Measurements from ENCODE around the gene RAPGEF6. TPM values are rescaled to one million over a fixed set of nuclear protein-coding genes. Genes with fewer than 3 reads are reported as not detected.
"Not testable (repeated sequence)": the region's sequence is repeated elsewhere in the genome, so short reads cannot be mapped to it uniquely, and the experiment has no call there.

Gene RAPGEF6
- polyA plus RNA-seq, 3 donors: 13.5 to 19.1 (median 16.5) TPM

DNA sequence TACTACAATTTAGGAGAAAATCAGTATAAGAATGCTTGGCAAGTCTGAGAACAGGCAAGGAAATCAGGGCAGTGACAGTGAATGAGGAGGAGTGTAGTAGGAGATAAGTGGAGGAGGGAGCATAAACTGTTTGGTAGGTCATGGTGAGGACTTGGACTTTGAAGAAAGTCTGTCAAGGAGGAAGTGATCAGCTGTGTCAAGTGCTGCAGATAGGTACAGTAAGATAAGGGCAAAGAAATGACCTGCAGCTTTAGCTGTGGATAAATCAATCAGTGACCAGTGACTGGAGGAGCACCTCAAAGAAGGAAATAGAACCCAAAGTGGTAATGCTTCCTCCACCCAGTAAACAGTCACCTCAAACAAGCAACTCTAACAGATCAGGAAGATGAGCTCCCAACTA lies 106.3 kb downstream of the RAPGEF6 start:
- DNase-seq (ENCODE audit: extremely low read depth in 1 of 11, low read depth in 9 of 11, low spot score in 4 of 11): no peak

DNA sequence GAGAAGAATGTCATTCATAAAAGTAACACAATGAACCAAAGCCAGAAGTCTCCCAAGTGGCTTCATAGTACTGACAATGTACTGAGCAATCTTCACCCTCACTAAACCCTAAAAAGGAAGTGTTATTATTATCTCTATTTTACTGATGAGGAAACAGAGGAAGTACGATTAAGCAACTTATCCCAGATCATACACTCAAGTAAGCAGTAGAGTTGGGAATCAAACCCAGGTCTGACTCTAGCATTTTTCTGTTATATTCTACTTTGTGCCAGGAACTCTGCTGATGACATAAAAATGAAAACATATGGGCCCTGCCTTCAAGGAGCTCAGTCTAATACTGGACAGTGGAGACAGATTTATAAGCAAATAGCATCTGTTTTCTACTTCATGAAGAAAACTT lies 109.2 kb downstream of the RAPGEF6 start:
- DNase-seq (ENCODE audit: extremely low read depth in 1 of 11, low read depth in 9 of 11, low spot score in 4 of 11): no peak

DNA sequence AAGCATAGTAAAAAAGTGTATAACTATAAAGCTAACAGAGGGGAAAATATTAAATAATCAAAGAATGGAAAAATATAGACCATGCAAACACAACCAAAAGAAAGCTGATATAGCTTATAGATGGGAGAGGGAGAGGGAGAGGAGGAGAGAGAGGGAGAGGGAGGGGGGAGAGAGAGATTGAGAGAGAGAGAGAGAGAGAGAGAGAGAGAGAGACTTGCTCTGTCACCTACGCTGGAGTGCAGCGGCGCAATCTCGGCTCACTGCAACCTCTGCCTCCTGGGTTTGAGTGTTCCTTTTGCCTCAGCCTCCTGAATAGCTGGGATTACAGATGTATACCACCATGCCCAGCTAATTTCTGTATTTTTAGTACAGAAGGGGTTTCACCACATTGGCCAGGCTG lies 110.6 kb downstream of the RAPGEF6 start:
- DNase-seq (ENCODE audit: extremely low read depth in 1 of 11, low read depth in 9 of 11, low spot score in 4 of 11): no peak

DNA sequence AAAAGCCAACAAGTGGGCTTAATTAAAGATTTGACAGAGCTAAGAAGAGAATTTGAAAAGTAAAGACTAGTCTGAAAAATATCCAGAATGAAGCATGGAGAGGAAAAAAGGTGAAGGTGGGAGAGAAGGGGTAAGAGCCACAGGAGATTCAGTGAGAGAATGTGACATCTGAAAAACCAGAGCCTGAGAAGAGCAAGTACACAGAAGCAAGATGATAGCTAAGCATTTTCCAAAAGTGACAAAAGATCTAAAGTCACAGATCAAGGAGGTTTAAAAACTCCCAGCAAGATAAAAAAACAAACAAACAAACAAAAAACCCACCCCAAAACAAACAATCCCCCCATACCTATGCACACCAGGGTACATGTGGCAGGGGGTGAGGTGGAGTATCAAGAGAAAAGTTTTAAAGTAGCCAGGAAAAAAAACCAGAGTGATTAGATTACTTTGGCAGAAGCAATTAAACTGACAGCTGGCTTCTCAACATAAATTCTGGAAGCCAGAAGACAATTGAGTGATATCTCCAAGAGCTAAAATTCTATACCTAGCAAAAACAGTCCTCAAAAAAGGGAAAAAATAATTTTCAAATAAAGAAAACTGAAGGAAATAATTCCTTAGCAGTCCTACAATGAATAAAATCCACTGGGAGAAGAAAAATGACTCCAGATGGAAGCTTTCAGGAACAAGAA lies 111.4 kb downstream of the RAPGEF6 start:
- DNase-seq (ENCODE audit: extremely low read depth in 1 of 11, low read depth in 9 of 11, low spot score in 4 of 11): no peak

DNA sequence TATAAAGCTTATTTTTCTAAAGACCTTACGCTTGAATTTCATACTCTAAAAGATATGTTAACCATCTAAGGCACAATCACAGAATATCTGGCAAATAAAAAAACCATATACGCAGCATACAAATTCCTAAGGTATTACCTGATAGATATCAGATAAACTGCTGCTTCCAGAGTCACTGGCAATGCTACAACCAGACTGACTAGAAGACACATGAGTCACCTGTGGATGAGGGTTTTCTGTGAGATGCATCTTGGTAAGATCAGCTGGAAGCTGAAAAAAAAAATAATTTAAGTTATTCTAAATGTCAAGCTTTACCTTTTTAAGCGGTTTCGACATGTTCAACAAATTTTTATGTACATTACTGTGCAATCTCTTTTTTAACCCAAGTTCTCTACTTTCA lies 113.8 kb downstream of the RAPGEF6 start:
- DNase-seq (ENCODE audit: extremely low read depth in 1 of 11, low read depth in 9 of 11, low spot score in 4 of 11): no peak

DNA sequence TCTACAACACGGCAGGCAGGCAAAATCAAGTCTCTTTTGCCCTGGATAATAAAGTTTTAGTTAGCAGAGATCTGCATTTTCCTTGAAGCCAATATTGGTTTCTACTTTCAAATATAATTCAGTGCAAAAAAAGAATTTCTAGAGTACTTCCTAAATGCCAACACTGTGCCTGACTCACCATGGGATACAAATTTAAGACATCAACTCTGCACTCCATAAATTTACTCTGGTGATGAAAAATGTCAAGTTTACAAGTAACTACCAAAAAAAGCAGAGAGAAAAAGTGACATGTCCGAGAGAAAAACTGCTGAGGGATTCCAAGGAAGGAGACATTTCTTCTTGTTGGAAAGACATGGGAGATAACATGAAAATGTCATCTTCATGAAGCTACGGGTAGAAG lies 119.7 kb downstream of the RAPGEF6 start:
- DNase-seq (ENCODE audit: extremely low read depth in 1 of 11, low read depth in 9 of 11, low spot score in 4 of 11): no peak

DNA sequence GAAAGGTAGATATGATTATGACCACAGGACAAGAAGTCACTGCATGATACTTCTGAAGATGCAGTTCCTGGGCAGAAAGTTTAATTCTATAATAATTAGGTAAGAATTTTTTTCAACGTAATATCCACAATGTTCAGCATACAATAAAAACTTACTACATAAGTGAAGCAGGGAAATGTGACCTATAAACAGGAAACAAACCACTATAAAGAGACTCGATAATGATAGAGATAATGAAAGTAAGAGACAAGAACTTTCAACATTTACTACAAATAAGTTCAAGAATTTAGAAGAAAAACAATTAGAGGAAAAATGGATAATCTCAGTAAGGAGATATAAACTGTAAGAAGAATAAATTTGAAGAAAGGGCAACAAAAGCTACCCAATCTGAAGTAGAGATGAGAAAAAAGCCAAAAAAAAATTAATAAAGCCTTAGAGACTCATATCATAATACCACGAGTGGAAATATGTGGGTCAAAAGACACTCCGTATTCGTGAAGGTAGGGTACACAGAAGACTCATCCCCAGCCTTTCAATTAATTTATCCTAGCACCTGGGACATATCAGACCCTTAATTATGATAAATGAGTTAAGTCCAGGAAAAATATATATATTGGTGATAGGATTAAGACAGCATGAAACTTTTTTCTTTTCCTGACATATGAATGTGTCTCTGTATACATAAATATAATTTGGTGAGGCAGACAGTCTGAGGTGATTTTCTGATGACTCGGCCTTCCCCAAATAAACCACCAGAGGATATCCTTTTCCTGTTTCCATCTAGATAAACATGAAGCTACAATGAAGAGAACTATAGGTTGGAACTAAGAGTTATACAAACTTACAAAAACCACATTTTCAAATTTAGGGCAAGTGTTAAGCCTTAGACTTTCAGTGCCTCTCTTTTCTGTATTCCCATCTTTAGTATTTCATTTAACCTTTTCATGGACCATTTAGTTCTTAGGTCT lies 120.4 kb downstream of the RAPGEF6 start:
- DNase-seq (ENCODE audit: extremely low read depth in 1 of 11, low read depth in 9 of 11, low spot score in 4 of 11): no peak

DNA sequence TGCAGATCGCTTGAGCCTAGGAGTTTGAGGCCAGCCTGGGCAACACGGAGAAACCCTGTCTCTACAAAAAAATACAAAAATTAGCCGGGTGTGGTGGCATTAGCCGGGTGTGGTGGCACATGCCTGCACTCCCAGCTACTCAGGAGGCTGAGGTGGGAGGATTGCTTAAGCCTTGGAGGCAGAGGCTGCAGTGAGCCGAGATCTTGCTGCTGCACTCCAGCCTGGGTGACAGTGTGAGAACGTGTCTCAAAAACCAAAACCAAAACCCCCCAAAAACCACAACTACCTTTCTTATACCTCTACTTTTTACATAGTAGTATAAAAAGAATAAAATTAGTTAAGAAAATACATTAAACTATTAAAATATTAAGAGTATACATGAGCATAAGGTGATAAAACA lies 121.2 kb downstream of the RAPGEF6 start:
- no peak for DNase-seq (ENCODE audit: extremely low read depth in 1 of 11, low read depth in 9 of 11, low spot score in 4 of 11)

DNA sequence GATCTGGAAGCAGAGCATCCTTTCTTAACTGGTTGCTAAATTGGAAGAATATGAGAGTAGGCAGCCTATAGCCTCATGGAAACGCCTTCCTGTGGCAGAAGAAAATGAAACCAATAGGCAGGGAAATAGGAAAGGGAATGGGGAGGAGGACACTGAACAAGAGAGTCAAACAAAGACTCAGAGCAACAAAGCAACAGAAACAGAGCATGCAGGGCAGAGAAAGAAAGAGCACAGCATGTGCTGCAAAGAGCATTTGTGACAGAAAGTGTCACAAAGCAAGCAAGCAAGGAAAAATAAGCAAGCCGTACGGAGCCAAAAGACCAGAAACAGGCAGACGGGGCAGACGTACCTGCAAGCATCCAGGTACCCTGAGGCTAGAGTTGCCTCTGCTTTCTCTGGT lies 123.1 kb downstream of the RAPGEF6 start:
- DNase-seq (ENCODE audit: extremely low read depth in 1 of 11, low read depth in 9 of 11, low spot score in 4 of 11): no peak

DNA sequence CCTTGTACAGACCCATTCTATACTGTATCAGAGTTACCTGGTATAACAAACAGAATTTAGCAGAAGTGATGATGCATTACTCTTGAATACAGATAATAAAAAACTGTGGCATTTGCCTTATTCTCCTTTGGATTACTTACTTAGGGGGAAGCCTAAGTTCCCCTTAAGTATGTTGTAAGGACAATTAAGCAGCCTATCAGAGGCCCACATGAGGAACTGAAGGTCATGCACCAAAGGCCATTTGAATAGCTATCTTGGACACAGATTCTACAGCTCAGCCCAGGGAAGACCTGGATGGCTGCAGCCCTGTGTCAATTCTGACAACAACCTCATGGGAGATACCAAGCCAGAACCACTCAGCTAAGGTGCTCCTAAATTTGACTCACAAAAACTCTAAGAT lies 125.2 kb downstream of the RAPGEF6 start:
- DNase-seq (ENCODE audit: extremely low read depth in 1 of 11, low read depth in 9 of 11, low spot score in 4 of 11): no peak

DNA sequence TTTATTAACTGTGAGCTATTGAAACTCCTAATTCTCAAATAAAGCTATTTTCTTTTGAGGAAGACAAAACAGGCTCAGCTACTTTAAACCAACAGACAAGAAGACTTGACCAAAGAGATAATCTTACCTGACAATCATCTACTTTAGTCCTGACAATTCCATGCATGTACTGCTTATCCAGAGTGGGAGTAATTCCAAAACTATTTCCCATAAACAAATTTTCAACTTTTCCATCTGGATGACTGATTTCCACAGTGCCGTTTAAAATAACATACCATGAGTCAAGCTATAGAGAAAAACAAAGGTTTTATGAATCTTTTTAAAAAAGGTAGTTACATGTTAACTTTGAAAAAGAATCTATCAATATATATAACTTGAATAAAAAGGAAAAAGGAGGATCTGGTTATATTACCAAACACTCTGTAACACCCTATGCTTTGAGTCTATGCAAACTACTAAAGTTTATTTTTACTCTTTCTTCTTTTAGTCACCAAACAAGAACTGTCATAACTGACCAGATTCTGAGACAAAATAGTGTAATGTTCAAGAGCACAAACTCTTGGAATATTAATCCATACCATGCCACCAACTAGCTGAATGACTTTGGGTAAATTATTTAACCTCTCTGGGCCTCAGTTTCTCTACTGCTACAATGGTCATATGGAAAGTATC lies 129.7 kb downstream of the RAPGEF6 start:
- no peak for DNase-seq (ENCODE audit: extremely low read depth in 1 of 11, low read depth in 9 of 11, low spot score in 4 of 11)

DNA sequence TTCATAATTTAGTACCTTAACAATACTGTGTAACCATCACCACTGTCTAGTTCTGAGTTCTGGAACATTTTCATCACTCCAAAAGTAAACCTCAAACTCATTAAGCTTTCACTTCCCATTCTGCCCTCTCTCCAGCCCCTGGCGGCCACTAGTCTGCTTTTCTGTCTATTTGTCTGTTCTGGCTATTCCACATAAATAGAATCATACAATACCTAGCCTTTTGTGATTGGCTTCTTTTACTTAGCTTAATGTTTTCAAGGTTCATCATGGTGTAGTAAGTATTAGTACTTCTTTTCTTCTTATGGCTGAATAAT lies 138.7 kb downstream of the RAPGEF6 start:
- no peak for DNase-seq (ENCODE audit: extremely low read depth in 1 of 11, low read depth in 9 of 11, low spot score in 4 of 11)

DNA sequence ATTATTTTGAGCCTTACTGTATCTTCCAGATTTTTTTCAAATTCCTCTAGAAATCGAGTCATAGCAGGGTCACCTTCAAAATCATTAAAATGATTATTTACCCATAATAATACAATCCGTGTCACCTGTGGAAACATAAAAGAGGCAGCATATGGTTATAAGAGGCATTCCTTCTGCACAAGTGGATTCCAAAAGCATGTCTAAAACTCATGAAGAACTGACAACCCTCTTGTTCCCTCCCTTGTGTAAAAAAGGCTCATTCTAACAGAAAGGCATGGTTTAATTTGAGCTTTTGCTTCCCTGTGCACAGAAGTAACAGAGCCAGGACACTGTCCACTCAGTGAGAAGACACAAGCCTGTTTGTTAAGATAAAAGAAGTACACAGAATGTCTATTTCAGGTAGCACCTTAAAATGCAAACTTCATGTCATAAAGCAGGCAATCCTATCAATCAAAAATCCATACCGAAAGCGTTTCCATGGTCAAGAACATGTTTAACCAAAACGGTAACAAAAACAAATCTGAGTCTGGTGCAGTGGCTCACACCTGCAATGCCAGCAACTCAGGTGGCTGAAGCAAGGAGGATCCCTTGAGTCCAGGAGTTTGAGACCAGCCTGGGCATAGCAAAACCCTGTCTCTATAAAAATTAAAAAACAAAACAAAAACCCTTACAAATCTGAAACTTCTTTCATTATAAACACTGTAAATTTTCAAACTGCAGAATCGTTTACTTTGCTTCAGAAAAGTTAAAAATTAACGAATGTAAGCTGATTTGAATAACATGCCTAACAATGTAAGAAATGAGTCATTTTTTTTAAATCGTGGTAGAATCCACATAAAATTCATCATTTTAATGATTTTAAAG lies 139.3 kb downstream of the RAPGEF6 start:
- DNase-seq (ENCODE audit: extremely low read depth in 1 of 11, low read depth in 9 of 11, low spot score in 4 of 11): no peak

DNA sequence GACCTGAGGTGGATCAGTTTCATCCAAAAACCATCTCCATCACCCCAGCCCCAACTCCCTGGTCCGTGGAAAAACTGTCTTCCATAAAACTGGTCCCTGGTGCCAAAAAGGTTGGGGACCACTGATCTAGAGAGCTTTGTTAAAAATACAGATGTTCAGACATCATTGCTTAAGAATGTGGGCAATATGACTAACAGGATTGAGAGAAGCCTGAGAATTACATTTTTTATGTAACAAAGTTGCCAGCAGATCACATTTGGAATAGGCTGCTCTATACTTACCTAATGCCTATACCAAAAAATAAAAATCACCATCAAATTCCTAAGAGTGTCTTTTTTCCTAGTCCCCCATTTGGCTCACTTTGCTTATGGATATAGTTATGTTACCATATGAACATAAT lies 143.3 kb downstream of the RAPGEF6 start:
- DNase-seq (ENCODE audit: extremely low read depth in 1 of 11, low read depth in 9 of 11, low spot score in 4 of 11): no peak

DNA sequence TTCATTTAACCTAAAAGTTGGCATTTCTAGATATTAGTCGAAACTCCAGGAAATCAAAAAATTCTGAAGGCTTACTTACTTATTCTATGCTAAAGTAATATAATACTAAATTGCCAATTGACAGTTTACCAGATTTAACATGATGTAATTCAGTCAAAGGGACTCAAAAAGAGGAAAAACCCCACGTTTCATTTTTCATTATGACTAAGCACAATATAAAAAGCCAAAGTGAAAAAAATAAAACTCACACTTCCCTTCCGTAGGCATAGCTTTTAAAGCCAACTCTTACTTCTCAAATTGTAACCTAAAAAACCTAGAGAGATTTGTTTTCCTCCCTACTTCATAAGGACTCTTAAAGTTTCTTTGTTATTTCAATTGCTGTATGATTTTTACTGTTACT lies 146.6 kb downstream of the RAPGEF6 start:
- no peak for DNase-seq (ENCODE audit: extremely low read depth in 1 of 11, low read depth in 9 of 11, low spot score in 4 of 11)

DNA sequence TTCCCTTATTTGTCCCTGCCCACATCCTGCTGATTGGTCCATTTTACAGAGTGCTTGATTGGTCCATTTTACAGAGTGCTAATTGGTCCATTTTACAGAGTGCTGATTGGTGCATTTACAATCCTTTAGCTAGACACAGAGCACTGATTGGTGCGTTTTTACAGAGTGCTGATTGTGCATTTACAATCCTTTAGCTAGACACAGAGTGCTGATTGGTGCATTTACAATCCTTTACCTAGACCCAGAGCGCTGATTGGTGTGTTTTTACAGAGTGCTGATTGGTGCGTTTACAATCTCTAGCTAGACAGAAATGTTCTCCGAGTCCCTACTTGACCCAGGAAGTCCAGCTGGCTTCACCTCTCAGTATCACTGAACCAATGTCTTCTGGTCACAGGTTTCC lies 147.7 kb downstream of the RAPGEF6 start:
- DNase-seq (ENCODE audit: extremely low read depth in 1 of 11, low read depth in 9 of 11, low spot score in 4 of 11): not testable (repeated sequence)

DNA sequence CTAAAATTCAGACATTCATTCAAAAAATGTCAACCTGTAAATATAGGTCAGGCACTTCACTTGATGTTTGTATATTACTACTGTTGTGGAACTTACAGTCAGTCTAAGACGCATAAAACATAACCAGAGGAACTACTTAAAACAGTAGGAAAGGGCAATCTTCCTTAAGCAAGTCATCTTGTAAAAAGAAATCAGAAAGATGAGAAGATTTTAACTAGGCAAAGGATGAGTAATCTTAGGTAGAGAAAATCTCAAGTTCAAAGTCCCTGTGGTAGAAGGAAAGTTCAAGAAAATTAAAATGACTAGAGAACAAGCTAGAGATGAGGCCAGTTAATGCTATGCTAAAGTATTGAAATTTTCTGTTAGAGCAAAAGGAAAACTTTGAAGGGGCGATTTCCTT lies 152.4 kb downstream of the RAPGEF6 start:
- DNase-seq (ENCODE audit: extremely low read depth in 1 of 11, low read depth in 9 of 11, low spot score in 4 of 11): no peak

DNA sequence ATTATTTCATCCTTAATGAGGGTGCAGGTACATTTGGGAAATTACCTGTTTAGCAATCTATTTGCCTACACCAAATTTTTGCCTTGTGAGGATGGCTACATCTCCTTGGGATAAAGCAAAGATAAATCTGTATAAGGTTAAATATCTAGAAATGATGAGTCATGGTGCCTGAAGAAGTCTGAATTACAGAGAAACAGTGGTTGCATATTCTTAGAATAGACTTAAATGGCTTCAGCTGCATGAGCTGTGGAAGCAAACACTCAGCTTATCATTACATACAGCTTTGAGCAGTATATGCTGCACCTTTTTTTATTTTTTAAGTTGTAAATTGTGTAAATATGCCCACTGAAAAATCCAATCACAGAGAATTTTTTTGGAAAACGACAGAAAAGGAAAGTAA lies 153.5 kb downstream of the RAPGEF6 start:
- DNase-seq (ENCODE audit: extremely low read depth in 1 of 11, low read depth in 9 of 11, low spot score in 4 of 11): no peak

DNA sequence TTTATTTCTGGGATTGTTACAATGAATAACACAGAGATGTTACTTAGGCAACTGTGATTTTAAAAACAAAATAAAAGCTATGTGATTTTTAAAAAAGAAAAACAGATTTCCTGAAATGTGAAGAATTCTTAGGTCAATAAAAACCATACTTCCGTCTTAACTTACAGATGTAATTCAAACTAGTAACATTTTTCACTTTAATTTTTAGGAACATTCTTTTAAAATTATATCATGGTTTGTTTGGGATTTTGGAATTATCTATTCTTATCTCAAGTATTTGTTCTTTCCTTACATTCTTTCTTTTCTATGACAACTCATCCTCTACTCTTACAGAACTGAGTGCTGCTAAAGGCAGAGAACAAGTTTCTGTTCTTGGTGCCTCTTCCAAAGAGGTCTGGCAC lies 159.5 kb downstream of the RAPGEF6 start:
- no peak for DNase-seq (ENCODE audit: extremely low read depth in 1 of 11, low read depth in 9 of 11, low spot score in 4 of 11)
